GM19324 (cell line): Measurements from ENCODE around the gene CD209.
"Not testable (repeated sequence)": the region's sequence is repeated elsewhere in the genome, so short reads cannot be mapped to it uniquely, and the experiment has no call there.

ENCODE experiments used
- ATAC-seq: cut with Tn5 transposase; IDR thresholded peaks from one replicate; pipeline ENCODE4 v1.9.1; 2021; ENCODE audit warnings: mild to moderate bottlenecking, moderate library complexity; ENCODE audit not compliant: unreplicated experiment, low FRiP score

The CD209 gene, protein sequence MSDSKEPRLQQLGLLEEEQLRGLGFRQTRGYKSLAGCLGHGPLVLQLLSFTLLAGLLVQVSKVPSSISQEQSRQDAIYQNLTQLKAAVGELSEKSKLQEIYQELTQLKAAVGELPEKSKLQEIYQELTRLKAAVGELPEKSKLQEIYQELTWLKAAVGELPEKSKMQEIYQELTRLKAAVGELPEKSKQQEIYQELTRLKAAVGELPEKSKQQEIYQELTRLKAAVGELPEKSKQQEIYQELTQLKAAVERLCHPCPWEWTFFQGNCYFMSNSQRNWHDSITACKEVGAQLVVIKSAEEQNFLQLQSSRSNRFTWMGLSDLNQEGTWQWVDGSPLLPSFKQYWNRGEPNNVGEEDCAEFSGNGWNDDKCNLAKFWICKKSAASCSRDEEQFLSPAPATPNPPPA

DNA sequence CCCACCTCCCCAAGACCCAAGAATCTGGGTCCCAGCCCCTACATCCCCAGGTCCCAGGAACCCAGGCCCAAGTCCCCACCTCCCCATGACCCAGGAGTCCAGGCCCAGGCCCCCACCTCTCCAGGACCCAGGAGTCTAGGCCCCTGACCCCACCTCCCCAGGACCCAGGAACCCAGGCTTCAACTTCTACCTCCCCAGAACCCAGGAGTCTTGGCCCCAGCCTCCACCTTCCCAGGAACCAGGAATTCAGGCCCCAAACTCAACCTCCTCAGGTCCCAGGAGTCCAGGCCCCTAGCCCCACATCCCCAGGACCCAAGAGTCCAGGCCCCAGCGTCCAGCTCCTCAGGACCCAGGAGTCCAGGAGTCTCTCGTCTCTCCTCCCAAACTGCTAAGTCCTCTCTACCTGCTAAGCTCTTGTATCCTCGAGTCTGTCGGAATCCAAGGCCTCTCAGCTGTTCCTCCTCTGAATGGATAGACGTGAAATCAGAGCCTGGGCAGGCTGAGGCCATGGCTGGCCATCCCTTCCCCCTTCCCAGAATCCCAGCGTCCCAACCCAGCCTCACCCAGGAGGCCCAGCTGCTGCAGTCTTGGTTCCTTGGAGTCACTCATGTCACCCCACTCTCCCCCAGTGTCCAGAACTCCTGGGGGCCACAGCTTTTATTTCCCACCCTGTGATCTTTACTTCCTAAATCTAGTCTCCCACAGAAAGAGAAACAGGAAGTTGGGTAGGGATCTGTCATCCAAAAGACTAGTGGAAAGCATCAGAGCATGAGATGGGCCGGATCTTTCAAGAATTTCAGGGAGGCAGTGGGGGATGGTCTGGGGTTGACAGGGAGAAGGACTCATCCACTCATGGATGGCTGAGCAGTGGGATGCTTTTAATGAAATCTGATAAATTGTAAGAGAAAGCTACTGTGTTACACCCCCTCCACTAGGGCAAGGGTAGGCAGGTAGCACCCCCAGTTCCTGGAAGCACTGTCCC, at the start of gene CD209:
Gene CD209, minus strand, starts transcription at position 632 of the 982 bp plus-strand sequence. Its CDS starts 23 bp downstream, at position 609.
- no peak for ATAC-seq

DNA sequence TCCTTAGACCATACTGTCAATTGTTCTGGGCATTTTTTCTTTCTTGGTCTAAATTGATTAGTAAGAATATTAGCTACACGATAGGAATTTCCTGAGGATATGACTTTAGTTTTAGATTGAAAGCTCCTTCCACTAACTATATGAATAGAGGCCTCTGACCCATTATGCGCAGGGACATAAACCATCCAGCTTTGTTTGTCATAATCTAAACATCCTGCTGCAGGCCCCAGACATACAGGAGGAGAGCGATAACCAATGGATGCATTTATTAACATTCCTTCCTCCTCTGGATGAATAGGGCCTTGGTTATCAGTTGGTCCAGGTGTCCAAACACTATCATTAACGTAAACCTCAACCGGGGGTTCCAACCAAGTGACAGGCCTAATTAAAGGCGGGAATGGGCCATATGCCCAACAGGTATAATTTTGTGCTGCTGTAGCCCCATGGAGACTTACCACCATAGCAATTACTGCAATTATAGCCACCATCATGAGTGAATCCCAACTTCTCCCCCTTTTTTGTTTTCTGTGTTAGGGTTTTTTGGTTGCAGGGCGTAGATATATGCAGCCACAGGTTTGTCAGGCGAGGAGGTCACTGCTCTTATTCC, 48.3 kb upstream of the CD209 start:
- no peak for ATAC-seq

DNA sequence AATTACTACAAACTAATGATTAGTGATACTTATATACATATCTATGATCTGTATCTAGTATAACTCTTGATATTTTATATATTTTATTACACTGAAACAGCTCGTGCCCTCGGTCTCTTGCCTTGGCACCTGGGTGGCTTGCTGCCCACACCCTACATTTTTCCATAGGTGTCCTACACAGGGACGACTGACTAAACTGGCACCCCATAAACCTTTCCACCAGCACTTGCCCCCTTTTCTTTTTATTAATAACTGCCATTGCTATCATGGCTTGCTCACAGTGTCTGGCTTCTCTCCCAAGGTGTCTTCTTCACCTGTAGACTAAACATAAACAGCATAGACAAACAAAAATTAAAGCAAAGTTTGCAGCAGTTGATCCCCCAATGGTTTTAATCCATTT, 46.2 kb upstream of the CD209 start:
- no peak for ATAC-seq

DNA sequence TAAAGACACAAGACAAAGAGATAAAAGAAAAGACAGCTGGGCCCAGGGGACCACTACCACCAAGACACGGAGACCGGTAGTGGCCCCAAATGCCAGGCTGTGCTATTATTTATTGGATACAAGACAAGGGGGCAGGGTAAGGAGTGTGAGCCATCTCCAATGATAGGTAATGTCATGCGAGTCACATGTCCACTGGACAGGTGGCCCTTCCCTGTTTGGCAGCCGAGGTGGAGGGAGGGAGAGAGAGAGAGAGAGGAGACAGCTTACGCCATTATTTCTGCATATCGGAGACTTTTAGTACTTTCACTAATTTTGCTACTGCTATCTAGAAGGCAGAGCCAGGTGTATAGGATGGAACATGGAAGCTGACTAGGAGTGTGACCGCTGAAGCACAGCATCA, 45.4 kb upstream of the CD209 start:
- not testable (repeated sequence) for ATAC-seq

DNA sequence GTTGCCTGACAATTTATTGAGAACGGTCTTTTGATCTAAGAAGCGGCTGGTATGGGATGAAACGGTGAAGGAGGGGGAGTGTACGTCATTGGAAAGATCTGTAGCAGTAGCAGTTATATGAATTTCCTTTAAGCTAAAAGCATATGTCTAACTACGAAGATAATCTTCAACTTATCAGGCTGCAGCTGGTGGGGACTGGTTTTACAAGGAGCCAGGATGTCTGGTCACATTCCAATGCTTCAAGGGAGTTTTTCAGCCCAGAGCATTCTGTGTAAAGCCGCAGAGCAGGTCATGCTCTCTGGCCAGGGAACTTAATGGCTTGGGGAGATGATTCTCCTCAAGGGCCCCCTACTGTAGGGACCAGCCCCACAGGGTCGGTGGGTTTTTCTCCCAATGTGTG, 44.9 kb upstream of the CD209 start:
- no peak for ATAC-seq

DNA sequence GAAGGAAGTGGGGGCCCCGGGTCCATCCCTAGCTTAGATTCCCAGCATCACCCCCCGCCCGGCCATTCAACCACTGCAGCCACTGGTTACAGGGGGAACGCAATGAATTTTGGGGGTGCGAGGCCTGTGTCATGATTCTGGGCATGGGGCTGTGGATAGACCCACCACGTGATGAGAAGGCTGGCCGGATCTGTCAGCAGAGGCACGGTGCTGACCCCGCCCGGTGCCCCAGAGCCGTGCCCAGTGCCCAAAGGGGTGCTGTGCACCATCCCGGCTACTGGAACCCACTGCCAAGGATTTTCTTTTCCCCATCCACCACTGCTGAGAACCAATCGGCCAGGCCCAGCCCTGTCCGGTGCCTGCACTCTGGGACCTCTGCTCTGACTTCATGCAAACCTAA, 43.1 kb upstream of the CD209 start:
- ATAC-seq = no peak

DNA sequence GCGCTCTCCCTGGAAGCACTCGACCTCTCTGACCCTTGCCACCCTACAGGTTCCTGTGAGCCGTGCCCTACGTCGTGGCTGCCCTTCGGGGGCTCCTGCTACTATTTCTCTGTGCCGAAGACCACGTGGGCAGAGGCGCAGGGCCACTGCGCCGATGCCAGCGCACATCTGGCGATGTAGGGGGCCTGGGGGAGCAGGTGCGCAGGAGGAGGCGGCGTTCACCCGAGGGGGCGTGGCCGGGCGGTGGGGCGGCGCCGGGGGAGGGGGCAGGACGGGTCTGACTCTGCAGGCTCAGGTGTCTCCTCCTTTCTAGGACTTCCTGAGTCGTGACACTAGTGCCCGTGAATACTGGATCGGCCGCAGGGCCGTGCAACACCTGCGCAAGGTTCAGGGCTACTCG, 42.1 kb upstream of the CD209 start:
- ATAC-seq = no peak

DNA sequence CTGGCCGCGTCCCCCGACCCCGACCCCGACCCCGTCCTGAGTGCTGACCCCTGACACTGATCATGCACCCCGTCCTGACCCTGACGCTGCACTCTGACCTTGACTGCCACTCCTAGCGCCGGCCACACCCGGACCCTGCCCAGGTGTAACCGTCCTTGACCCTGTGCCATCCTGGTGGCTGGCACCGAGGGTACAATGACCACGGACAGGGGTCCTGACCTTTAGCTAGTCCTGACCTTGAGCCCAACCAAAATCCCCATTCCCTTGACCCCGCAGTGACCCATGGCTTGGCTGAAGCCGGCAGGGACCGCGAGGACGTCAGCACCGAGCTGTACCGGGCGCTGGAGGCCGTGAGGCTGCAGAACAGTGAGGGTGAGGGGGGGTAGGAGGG, 41.6 kb upstream of the CD209 start:
- ATAC-seq = no peak

DNA sequence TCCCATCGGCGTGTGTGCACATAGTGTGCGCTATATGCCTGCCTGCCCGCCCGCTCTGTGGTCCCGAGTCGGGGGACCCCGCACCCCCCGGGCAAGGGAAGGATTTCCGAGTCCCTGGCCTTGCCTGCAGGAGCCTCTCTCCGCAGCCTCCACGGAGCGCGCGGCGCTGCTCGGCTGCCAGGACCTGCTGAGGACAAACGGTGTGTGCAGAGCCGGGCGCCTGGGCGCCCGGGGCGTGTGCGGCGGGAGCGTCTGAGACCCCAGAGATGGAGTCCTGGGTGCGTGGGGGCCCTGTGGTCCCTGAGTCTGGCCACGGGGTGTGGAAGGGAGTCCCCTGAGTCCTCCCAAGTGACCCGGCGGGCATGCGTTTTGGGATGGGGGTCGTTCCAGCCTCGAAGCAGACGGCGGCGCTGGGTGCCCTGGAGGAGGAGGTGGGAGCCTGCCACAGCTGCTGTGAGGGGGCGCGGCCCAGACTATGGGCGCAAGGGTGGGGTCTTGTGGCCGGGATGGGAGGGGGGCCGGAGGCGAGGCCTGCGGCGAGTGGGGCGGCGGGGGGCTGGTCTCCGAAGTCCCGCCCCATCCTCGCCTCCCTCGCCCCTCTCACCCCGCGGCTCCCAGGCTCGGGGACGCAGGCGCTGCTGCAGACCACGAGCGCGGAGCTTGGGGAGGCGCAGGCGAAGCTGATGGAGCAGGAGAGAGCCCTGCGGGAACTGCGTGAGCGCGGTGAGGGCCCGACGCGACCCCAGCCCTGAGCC, 41.0 kb upstream of the CD209 start:
- no peak for ATAC-seq

DNA sequence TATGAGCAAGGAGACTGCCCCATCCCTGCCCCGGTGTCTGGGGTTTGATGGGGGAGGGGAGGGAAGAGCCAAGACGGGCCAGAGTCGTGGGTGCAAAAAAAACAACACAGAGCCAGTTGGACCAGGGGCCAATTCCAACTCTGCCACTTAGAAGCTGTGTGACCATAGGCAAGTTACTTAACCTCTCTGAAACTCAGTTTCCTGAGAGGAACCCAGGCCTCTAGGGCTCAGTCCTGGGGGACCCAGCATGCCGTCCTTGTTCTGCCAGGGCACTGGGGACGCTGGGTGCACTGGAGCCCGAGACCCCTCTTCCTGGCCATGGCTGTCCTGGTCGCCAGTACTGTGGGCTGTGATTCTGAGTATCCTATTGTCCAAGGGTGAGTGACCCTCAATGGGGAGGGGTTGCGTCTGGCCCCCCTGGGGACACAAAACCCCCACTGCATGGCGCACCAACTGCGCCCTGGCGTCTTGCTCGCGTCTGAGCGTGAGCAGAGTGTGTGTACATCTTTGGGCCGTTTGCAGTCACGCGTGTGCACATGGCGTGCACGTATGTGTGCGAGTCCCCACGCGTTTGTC, 40.4 kb upstream of the CD209 start:
- ATAC-seq = no peak

DNA sequence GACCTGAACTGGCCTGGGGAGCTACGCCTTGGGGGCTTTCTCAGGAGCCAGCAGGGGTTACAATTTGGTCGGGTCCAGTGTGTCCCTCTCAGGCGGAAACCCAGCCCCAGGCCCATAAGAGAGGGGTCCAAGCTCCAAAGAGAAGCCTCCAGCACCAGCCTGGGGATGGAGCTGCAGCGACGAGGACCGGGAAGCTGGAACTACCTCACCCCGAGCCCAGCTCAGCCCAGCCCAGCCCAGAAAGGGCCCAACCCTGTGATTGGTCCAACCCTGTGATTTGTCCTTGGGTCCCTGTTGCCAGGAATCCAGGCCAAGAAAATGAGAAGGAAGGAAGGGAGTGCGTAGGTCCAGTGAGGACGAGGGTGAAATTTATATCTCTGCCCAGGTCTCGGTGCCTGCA, 39.8 kb upstream of the CD209 start:
- no peak for ATAC-seq

DNA sequence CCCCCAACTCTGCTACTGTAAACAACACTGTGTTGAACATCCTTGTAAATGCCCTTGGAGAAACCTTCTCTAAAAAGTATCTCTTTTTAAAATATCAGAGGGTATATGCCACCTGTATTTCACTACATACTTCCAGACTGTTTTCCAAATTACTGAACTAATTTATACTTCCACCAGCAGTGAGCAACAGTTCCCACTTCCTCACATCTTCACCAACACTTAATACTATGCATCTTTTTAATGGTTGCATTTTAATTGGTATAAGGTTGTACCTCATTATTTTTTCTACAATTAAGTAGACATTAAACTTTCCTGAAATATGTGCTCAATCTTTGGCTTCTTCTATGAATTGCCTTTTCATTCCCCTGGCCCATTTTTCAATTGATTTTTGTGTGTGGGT, 37.5 kb upstream of the CD209 start:
- no peak for ATAC-seq

DNA sequence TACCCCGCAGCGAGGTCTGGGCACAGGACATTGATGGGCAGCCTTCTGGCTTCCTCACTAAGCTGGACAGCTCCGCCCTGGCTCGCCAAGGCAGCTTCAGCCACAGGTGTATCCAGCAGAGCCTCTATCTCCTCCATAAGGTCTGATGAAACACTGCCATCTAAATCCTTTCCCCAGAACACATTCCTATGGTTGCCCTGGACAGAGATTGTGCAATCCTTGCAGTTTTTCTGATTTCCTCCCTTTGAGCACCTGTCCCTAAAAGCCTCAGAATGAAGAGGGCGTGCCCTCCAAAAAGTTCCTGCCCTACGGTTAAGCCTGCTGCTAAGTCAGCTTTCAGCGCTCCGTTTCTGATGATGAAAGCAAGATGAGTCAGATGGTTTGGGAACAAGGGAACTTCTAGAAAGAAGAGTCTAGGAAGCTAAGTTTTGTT, 36.7 kb upstream of the CD209 start:
- ATAC-seq = no peak

DNA sequence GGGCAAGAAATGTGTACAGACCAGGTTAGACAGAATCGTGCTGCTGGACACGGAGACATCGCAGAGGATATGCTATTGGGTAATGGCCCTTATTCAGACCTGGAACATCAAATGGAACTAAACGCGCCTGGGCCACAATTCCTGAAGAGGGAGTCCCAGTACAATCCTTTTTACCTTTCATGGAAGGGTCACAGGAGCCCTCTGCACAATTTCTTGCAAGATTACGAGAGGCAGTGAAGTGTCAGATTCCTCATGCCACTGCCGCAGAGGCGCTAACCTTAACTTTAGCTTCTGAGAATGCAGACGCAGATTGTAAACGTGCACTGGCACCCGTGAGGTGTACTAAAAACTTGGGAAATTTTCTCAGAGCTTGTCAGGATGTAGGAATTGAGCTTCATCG, 33.8 kb upstream of the CD209 start:
- ATAC-seq = no peak

DNA sequence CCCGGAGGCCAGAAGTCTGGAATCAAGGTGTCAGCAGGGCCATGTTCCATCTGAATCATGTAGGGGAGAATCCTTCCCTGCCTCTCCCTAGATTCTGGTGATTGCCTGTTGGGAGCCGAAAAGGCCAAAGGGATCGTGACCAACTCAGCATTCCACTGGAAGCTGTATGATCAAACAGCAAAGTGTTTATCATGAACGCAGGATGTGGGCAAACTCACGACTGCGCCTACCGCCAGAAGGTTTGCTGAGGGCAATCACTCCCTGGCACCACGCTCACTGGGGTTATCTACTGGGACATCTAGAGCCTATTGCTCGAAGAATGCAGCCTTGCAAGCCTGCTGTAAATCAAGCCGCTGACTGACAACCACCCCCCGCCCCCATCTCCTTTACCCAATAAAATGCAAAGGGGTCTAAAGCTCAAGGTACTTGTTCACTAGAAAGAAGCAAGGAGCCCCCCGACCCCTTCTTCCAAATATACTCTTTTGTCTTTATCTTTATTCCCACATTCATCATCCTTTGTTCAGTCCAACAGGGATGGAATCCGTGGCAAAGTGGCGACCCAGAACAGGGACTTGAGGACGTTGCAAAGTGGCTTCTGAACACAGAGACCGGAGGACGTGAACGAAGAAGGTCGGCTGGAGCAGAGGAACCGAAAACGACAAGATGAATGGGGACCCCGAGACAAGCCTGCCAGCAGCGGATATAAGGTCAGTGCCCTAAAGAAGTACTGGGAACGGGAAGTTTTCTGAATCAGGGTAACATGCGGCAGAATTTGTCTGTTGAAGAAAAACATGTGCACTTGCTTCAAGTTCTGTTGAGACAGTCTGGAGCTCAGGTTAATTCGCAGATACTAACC, 32.5 kb upstream of the CD209 start:
- ATAC-seq = no peak

DNA sequence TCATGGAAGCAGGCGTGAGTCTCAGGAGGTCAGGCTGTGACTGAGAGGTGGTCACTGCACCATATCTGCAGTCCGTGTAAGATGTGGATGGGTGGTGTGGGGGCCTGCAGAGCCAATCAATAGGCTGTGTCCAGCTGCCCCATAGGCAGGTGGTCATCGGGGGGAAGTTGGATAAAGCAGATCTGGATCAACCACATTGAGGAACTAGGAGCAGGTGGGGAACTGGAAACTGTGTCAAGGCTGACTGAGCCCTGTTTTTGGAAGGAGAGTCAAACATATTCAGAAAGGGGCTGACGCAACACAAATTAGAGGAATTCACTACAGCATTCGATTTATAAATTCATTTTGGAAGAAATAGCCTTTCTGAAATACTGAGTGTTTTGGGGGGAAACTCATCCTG, 30.7 kb upstream of the CD209 start:
- no peak for ATAC-seq

DNA sequence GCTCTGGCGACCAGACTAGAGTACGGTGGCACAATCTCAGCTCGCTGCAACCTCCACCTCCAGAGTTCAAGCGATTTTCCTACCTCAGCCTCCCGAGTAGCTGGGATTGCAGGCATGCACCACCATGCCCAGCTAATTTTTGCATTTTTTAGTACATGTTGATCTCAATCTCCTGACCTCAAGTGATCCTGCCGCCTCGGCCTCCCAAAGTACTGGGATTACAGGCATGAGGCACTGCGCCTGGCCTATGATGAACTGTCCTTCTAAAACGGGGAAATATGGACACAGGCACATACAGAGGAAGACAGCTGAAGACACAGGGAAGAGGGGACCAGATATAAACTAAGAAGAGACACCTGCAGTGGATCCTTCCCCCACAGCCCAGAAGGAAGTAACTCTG, 28.4 kb upstream of the CD209 start:
- no peak for ATAC-seq

DNA sequence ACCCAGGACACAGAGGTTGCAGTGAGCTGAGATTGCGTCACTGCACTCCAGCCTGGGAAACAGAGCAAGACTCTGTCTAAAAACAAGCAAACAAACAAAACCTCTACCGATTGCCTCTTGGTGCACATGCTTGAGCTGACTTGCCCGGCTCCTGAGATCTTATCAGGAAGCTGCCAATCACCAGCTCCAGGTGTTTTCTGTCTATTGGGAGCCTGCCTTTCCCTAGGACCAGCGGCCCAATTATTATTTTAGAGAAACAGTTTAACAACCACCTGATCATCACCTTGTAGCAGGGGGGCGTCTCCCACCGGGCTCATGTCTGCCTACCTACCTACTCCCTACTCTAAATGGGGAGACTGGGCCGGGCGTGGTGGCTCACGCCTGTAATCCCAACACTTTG, 26.5 kb upstream of the CD209 start:
- no peak for ATAC-seq

DNA sequence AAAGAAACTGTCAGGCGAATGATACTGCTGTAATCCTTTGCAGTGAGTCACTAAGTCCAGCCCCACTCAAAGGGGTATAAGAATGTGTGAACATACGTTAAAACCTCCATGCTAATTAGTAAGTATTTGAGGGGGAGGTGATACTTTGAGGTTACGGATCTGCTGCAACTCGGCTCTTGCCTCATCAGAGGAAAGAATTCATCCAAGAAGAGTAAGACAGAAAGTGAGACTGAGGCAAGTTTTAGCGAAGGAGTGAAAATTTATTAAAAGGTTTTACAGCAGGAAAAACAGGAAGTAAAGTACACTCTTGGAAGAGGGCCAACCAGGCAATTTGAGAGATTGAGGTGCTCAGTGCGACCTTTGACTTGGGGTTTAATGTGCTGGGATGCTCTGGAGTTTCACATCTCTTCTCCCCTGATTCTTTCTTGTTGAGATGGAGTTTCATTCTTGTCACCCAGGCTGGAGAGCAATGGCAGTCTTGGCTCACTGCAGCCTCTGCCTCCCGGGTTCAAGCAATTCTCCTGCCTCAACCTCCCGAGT, 25.5 kb upstream of the CD209 start:
- ATAC-seq = no peak
